ENCODE measurements around the gene NLRC4.
A peak's percentile ranks its signal among the peaks of the same experiment; 100 is the strongest.
"Not testable (repeated sequence)": the region's sequence is repeated elsewhere in the genome, so short reads cannot be mapped to it uniquely, and the experiment has no call there.

Gene NLRC4

GRCh38 chr2:32264422-32265105, at the start of gene NLRC4:
NLRC4 (minus strand) TSS chr2:32264886; CDS start chr2:32256775, 8,111 bp downstream.
- DNase-seq (ENCODE audit: low read depth in 2 of 2), result no peak

GRCh38 chr2:32310577-32310976, 45.9 kb upstream of the NLRC4 start:
- DNase-seq (ENCODE audit: low read depth in 2 of 2), result no peak

GRCh38 chr2:32293966-32294562, 29.4 kb upstream of the NLRC4 start:
- DNase-seq (ENCODE audit: low read depth in 2 of 2), result not testable (repeated sequence)

GRCh38 chr2:32293493-32293892, 28.8 kb upstream of the NLRC4 start:
- not testable (repeated sequence) for DNase-seq (ENCODE audit: low read depth in 2 of 2)

- DNase-seq (ENCODE audit: low read depth in 2 of 2), result no peak
These were observed 27.1 kb upstream of the NLRC4 start for GRCh38 chr2:32291746-32292145.

- DNase-seq (ENCODE audit: low read depth in 2 of 2), result no peak
These were observed 25.3 kb upstream of the NLRC4 start for GRCh38 chr2:32290000-32290339.

GRCh38 chr2:32289165-32289999, 24.7 kb upstream of the NLRC4 start:
- peak; percentile 19 to 22 for DNase-seq (ENCODE audit: low read depth in 2 of 2)

- DNase-seq (ENCODE audit: low read depth in 2 of 2), result no peak
These were observed 19.6 kb upstream of the NLRC4 start for GRCh38 chr2:32284321-32284720.

GRCh38 chr2:32278478-32278853, 13.8 kb upstream of the NLRC4 start:
- DNase-seq (ENCODE audit: low read depth in 2 of 2), result no peak

GRCh38 chr2:32277674-32278477, 13.2 kb upstream of the NLRC4 start, which contains the start of gene YIPF4:
YIPF4 (plus strand) TSS chr2:32277904; CDS start chr2:32278156, 252 bp downstream.
- peak; percentile 89 for DNase-seq (ENCODE audit: low read depth in 2 of 2)

- no peak for DNase-seq (ENCODE audit: low read depth in 2 of 2)
These were observed 12.6 kb upstream of the NLRC4 start for GRCh38 chr2:32277363-32277673.

- not testable (repeated sequence) for DNase-seq (ENCODE audit: low read depth in 2 of 2)
These were observed 11.1 kb upstream of the NLRC4 start for GRCh38 chr2:32275790-32276189.

GRCh38 chr2:32274289-32274688, 9.6 kb upstream of the NLRC4 start:
- no peak for DNase-seq (ENCODE audit: low read depth in 2 of 2)

- no peak for DNase-seq (ENCODE audit: low read depth in 2 of 2)
These were observed 7.6 kb upstream of the NLRC4 start for GRCh38 chr2:32272279-32272678.

GRCh38 chr2:32271063-32271462, 6.4 kb upstream of the NLRC4 start:
- DNase-seq (ENCODE audit: low read depth in 2 of 2), result no peak

- DNase-seq (ENCODE audit: low read depth in 2 of 2), result no peak
These were observed 2.6 kb downstream of the NLRC4 start for GRCh38 chr2:32262105-32262504.

GRCh38 chr2:32260376-32260775, 4.3 kb downstream of the NLRC4 start:
- no peak for DNase-seq (ENCODE audit: low read depth in 2 of 2)

GRCh38 chr2:32258242-32258641, 6.4 kb downstream of the NLRC4 start:
- no peak for DNase-seq (ENCODE audit: low read depth in 2 of 2)

- DNase-seq (ENCODE audit: low read depth in 2 of 2), result no peak
These were observed 14.4 kb downstream of the NLRC4 start for GRCh38 chr2:32250290-32250689.

GRCh38 chr2:32249731-32250236, 14.9 kb downstream of the NLRC4 start:
- DNase-seq (ENCODE audit: low read depth in 2 of 2), result no peak

GRCh38 chr2:32248299-32248698, 16.4 kb downstream of the NLRC4 start:
- DNase-seq (ENCODE audit: low read depth in 2 of 2), result no peak

- DNase-seq (ENCODE audit: low read depth in 2 of 2), result no peak
These were observed 17.8 kb downstream of the NLRC4 start for GRCh38 chr2:32246911-32247310.
